GM21423 (cell line): ENCODE results near the gene HMX2.

Source experiments
- ATAC-seq: cut with Tn5 transposase; IDR thresholded peaks from one replicate; pipeline ENCODE4 v1.9.1; 2021; ENCODE audit warnings: mild to moderate bottlenecking, moderate library complexity; ENCODE audit not compliant: unreplicated experiment

The HMX2 gene

GRCh38 chr10:123147635-123148413, at the start of gene HMX2:
TSS of gene HMX2 (plus strand) at chr10:123148136. CDS start at chr10:123148379, 243 bp downstream.
- ATAC-seq: no peak

GRCh38 chr10:123100030-123100762, 47.7 kb upstream of the HMX2 start:
- no peak for ATAC-seq

GRCh38 chr10:123101872-123102271, 46.1 kb upstream of the HMX2 start:
- ATAC-seq: no peak

- no peak for ATAC-seq
Measured at GRCh38 chr10:123102673-123103072, 45.3 kb upstream of the HMX2 start.

GRCh38 chr10:123103944-123104343, 44.0 kb upstream of the HMX2 start:
- no peak for ATAC-seq

GRCh38 chr10:123109466-123109865, 38.5 kb upstream of the HMX2 start:
- no peak for ATAC-seq

GRCh38 chr10:123117644-123118417, 30.1 kb upstream of the HMX2 start:
- ATAC-seq: no peak

- ATAC-seq: no peak
Measured at GRCh38 chr10:123119081-123119480, 28.9 kb upstream of the HMX2 start.

GRCh38 chr10:123126246-123126645, 21.7 kb upstream of the HMX2 start:
- no peak for ATAC-seq

GRCh38 chr10:123129618-123130271, 18.2 kb upstream of the HMX2 start:
- ATAC-seq: no peak

GRCh38 chr10:123132576-123133477, 15.1 kb upstream of the HMX2 start:
- no peak for ATAC-seq

GRCh38 chr10:123133541-123134342, 14.2 kb upstream of the HMX2 start:
- ATAC-seq: no peak

GRCh38 chr10:123134343-123134914, 13.5 kb upstream of the HMX2 start:
- ATAC-seq: no peak

- no peak for ATAC-seq
Measured at GRCh38 chr10:123134915-123135414, 13.0 kb upstream of the HMX2 start.

GRCh38 chr10:123135415-123136141, 12.4 kb upstream of the HMX2 start, which contains the start of gene HMX3:
TSS of gene HMX3 (plus strand) at chr10:123135970. CDS start at chr10:123136051, 81 bp downstream.
- ATAC-seq: no peak

- ATAC-seq: no peak
Measured at GRCh38 chr10:123136221-123136805, 11.6 kb upstream of the HMX2 start.
